SK-N-SH treated with all-trans-retinoic acid at 6 μM for 48 hours (cell line): ENCODE results near the gene RYR1.

Experiments used
- ATAC-seq: fragments of 200-7000 bp; cut with Tn5 transposase; 3 replicates; pipeline ENCODE4 v1.9.1; 2020; ENCODE audit warnings: mild to moderate bottlenecking, moderate library complexity
- ARNTL ChIP-seq: fragments of 450-650 bp; formaldehyde crosslinking; IDR thresholded peaks from 2 replicates; pipeline ENCODE4 v1.5.0; 2020; ENCODE audit warnings: low read depth, mild to moderate bottlenecking, moderate library complexity, borderline replicate concordance
- BACH2 ChIP-seq: fragments of 250-450 bp; sonication (Bioruptor Pico); IDR thresholded peaks from 2 replicates; pipeline ENCODE4 v1.9.0; 2021; ENCODE audit warnings: mild to moderate bottlenecking, borderline replicate concordance
- CSDC2 ChIP-seq: fragments of 250-450 bp; sonication (Bioruptor Pico); IDR thresholded peaks from 2 replicates; pipeline ENCODE4 v1.5.0; 2020; ENCODE audit warnings: mild to moderate bottlenecking, moderate library complexity
- ESRRG ChIP-seq: fragments of 250-450 bp; sonication (Bioruptor Pico); IDR thresholded peaks from 2 replicates; pipeline ENCODE4 v1.6.1; 2021; ENCODE audit warnings: mild to moderate bottlenecking
- GLIS3 ChIP-seq: fragments of 250-450 bp; sonication (Bioruptor Pico); IDR thresholded peaks from 2 replicates; pipeline ENCODE4 v1.5.0; 2020; ENCODE audit warnings: mild to moderate bottlenecking, moderate library complexity
- ISL1 ChIP-seq: fragments of 250-450 bp; sonication (Bioruptor Pico); IDR thresholded peaks from 2 replicates; pipeline ENCODE4 v2.1.2; 2022; ENCODE audit warnings: mild to moderate bottlenecking, moderate library complexity
- OSR1 ChIP-seq: fragments of 250-450 bp; sonication (Bioruptor Pico); IDR thresholded peaks from 2 replicates; pipeline ENCODE4 v1.8.0; 2022; ENCODE audit warnings: moderate library complexity, mild to moderate bottlenecking, inconsistent platforms
- RARB ChIP-seq: fragments of 250-450 bp; sonication (Bioruptor Pico); IDR thresholded peaks from 2 replicates; pipeline ENCODE4 v1.8.0; 2021; ENCODE audit warnings: mild to moderate bottlenecking, moderate library complexity
- SNAI2 ChIP-seq: fragments of 250-450 bp; sonication (Bioruptor Pico); IDR thresholded peaks from 2 replicates; pipeline ENCODE4 v1.5.0; 2020; ENCODE audit warnings: mild to moderate bottlenecking, moderate library complexity
- TCF4 ChIP-seq: fragments of 250-450 bp; sonication (Bioruptor Pico); IDR thresholded peaks from 2 replicates; pipeline ENCODE4 v1.8.0; 2021; ENCODE audit warnings: mild to moderate bottlenecking, moderate library complexity, borderline replicate concordance
- TOX ChIP-seq: fragments of 250-450 bp; sonication (Bioruptor Pico); IDR thresholded peaks from 2 replicates; pipeline ENCODE4 v1.8.0; 2021; ENCODE audit warnings: mild to moderate bottlenecking, moderate library complexity, borderline replicate concordance
- ZC3H10 ChIP-seq: fragments of 250-450 bp; sonication (Bioruptor Pico); IDR thresholded peaks from 2 replicates; pipeline ENCODE4 v1.5.1; 2021; ENCODE audit warnings: mild to moderate bottlenecking, moderate library complexity
- ZFP3 ChIP-seq: fragments of 250-450 bp; sonication (Bioruptor Pico); IDR thresholded peaks from 2 replicates; pipeline ENCODE4 v1.5.0; 2020; ENCODE audit warnings: mild to moderate bottlenecking, moderate library complexity
- ZFP30 ChIP-seq: fragments of 450-650 bp; formaldehyde crosslinking; IDR thresholded peaks from 2 replicates; pipeline ENCODE4 v1.5.0; 2022; ENCODE audit warnings: mild to moderate bottlenecking, moderate library complexity
- ZNF565 ChIP-seq: fragments of 450-650 bp; formaldehyde crosslinking; conservative IDR thresholded peaks from 2 replicates; pipeline ENCODE4 v1.5.0; 2020; ENCODE audit warnings: low read depth, mild to moderate bottlenecking, moderate library complexity
- ZNF70 ChIP-seq: fragments of 450-650 bp; formaldehyde crosslinking; IDR thresholded peaks from 2 replicates; pipeline ENCODE4 v1.5.0; 2020; ENCODE audit warnings: mild to moderate bottlenecking, moderate library complexity
- TF ChIP-seq, protein P1 (sequence below): fragments of 250-450 bp; sonication (Bioruptor Pico); IDR thresholded peaks from 2 replicates; pipeline ENCODE4 v1.8.0; 2020; ENCODE audit warnings: mild to moderate bottlenecking, moderate library complexity, borderline replicate concordance
- TF ChIP-seq, protein P2 (sequence below): fragments of 250-450 bp; sonication (Bioruptor Pico); IDR thresholded peaks from 2 replicates; pipeline ENCODE4 v1.5.0; 2020; ENCODE audit warnings: mild to moderate bottlenecking, moderate library complexity
- TF ChIP-seq, protein P3 (sequence below): fragments of 250-450 bp; sonication (Bioruptor Pico); IDR thresholded peaks from 2 replicates; pipeline ENCODE4 v1.5.1; 2020; ENCODE audit warnings: low read depth, mild to moderate bottlenecking, moderate library complexity

The RYR1 gene

DNA sequence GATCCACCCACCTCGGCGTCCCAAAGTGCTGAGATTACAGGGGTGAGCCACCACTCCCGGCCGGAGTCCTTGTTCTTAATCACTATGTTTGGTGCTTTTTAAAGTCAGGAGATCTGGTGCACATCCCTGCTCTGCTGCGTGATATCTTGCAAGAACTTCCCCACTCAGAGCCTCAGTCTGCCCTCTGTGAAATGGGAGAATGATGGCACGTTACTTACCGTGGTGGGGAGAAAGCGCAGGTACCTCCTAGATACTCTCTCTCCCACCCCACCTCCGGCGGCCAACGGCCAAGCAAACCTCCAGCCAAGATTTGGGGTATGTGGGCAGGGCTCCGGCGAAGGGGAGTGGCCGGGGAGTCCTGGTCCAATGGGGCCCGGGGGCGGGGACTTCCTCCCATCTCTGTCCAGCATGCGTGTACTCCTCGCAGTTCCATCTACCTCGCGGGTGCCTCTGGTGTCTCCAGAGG, at the start of gene RYR1:
Gene RYR1 (plus strand): TSS at position 424 of the 466 bp plus-strand sequence. CDS start 139 bp downstream, outside the sequence.
- ATAC-seq: peak; percentile 92
- TF ChIP-seq, protein P1, sequence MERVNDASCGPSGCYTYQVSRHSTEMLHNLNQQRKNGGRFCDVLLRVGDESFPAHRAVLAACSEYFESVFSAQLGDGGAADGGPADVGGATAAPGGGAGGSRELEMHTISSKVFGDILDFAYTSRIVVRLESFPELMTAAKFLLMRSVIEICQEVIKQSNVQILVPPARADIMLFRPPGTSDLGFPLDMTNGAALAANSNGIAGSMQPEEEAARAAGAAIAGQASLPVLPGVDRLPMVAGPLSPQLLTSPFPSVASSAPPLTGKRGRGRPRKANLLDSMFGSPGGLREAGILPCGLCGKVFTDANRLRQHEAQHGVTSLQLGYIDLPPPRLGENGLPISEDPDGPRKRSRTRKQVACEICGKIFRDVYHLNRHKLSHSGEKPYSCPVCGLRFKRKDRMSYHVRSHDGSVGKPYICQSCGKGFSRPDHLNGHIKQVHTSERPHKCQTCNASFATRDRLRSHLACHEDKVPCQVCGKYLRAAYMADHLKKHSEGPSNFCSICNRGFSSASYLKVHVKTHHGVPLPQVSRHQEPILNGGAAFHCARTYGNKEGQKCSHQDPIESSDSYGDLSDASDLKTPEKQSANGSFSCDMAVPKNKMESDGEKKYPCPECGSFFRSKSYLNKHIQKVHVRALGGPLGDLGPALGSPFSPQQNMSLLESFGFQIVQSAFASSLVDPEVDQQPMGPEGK (CRISPR knock-in tag): no peak
- TF ChIP-seq GLIS3 (no peak), TCF4 (CRISPR knock-in tag) (no peak), CSDC2 (CRISPR knock-in tag) (no peak), OSR1 (CRISPR knock-in tag) (no peak), ZC3H10 (no peak), TOX (CRISPR knock-in tag) (no peak), ESRRG (CRISPR knock-in tag) (no peak), ISL1 (CRISPR knock-in tag) (no peak), BACH2 (no peak)
- TF ChIP-seq, protein P2, sequence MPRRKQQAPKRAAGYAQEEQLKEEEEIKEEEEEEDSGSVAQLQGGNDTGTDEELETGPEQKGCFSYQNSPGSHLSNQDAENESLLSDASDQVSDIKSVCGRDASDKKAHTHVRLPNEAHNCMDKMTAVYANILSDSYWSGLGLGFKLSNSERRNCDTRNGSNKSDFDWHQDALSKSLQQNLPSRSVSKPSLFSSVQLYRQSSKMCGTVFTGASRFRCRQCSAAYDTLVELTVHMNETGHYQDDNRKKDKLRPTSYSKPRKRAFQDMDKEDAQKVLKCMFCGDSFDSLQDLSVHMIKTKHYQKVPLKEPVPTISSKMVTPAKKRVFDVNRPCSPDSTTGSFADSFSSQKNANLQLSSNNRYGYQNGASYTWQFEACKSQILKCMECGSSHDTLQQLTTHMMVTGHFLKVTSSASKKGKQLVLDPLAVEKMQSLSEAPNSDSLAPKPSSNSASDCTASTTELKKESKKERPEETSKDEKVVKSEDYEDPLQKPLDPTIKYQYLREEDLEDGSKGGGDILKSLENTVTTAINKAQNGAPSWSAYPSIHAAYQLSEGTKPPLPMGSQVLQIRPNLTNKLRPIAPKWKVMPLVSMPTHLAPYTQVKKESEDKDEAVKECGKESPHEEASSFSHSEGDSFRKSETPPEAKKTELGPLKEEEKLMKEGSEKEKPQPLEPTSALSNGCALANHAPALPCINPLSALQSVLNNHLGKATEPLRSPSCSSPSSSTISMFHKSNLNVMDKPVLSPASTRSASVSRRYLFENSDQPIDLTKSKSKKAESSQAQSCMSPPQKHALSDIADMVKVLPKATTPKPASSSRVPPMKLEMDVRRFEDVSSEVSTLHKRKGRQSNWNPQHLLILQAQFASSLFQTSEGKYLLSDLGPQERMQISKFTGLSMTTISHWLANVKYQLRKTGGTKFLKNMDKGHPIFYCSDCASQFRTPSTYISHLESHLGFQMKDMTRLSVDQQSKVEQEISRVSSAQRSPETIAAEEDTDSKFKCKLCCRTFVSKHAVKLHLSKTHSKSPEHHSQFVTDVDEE: no peak

DNA sequence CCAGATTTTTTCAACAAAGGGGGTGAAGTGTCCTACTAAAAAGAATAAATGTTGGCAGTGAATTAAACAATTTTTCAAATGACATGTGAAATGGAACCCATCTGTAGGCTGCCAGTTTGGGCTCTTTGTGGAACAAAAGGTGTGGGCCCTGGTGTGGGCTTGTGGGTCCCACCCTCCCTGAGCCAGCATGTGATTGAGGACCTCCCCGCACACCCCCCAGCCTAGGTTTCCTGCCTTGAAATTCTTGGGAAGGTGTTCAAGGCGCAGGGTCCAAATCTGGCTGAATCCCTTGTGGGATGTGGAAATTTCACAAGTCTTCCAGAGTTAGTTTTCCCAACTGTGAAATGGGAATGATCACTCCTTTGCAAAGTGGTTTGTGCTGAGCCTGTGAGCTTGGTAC, 49.7 kb upstream of the RYR1 start:
- no peak for TF ChIP-seq TCF4 (CRISPR knock-in tag)
- TF ChIP-seq ZFP30: no peak
- TF ChIP-seq, protein P2: no peak
- TF ChIP-seq, protein P3, sequence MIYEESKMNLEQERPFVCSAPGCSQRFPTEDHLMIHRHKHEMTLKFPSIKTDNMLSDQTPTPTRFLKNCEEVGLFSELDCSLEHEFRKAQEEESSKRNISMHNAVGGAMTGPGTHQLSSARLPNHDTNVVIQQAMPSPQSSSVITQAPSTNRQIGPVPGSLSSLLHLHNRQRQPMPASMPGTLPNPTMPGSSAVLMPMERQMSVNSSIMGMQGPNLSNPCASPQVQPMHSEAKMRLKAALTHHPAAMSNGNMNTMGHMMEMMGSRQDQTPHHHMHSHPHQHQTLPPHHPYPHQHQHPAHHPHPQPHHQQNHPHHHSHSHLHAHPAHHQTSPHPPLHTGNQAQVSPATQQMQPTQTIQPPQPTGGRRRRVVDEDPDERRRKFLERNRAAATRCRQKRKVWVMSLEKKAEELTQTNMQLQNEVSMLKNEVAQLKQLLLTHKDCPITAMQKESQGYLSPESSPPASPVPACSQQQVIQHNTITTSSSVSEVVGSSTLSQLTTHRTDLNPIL (CRISPR knock-in tag): no peak
- TF ChIP-seq ZC3H10: no peak
- no peak for TF ChIP-seq ZNF565
- TF ChIP-seq ESRRG (CRISPR knock-in tag): no peak
- no peak for TF ChIP-seq SNAI2
- no peak for TF ChIP-seq ZFP3
- no peak for TF ChIP-seq ARNTL (CRISPR knock-in tag)
- TF ChIP-seq RARB (CRISPR knock-in tag): no peak
- TF ChIP-seq TOX (CRISPR knock-in tag): no peak
- TF ChIP-seq, protein P1 (CRISPR knock-in tag): no peak
- no peak for TF ChIP-seq ZNF70 (CRISPR knock-in tag)
- TF ChIP-seq GLIS3: no peak
- no peak for TF ChIP-seq OSR1 (CRISPR knock-in tag)
- no peak for TF ChIP-seq CSDC2 (CRISPR knock-in tag)
- no peak for ATAC-seq
